NCI-H2196 treated with DMSO at 0.1 percent for 48 hours (cell line): Measurements from ENCODE around the gene POC1B.

Experiments
- DNase-seq: peaks from one replicate; lab custom pipeline; 2025; ENCODE audit not compliant: unreplicated experiment; lab: John Stamatoyannopoulos, UW

Gene POC1B

DNA sequence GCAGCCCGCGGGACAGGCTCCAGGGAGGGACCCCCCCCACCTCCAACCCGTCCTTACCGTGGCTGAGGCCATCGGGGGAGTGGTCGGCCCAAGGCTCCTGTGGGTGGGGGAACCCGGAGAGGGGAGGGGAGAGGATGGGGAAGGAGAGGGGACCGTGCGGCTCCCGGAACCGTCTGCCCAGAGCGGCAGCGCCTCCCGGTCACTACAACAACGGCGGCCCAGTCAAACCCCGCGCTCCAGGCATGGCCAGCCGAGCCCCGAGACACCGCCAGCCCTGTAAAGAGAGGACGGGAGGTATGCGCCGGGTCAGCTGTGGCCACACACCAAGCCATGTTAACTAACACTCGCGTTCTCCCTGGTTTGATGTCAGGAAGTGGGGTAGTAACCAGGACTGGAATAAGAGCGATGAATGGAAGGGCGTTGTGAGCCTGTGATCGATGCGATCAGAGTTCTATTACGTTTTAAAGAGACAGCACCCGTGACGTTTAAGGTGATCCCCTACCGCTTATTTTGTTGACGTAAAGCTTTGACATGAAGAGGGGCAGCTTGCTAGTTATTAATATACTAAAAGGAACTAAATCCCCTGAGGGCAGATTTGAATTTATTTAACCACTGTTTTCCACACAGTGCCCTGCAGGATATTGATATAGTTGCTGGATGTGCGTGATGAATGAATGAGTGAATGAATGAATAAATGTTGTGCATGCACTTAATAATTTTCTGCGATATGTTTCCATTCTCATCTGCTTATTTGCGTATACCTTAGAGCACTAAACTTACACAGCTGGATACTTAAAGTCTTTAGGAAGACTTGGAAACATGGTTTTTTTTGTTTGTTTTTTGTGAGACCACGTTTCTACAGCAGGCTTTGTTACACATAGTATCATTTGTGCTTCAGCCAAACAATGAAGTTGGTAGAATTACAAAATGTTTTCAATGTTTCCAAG lies at the start of gene POC1B:
TSS of gene POC1B (minus strand) at position 224 of the 947 bp plus-strand sequence. CDS start at position 72, 152 bp downstream.
- DNase-seq, result peak; percentile 76

DNA sequence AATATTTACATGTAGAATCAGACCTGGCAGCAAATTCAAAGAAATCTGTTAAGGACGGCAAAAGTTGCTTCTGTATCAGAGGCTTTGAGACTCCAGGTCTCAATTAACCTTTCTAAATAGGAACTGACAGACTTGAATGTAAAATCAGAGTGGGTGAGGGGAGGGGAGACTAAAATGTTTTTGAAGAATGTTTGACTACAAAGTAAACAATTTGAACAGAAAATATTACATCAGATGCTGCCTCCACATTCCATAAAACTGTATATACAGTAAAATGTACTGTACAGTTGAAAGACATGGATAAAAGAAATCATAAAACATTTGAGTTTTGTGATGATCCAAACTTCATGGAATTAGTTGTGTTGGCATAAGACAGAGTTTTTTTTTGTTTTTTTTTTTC lies 49.5 kb upstream of the POC1B start:
- no peak for DNase-seq

DNA sequence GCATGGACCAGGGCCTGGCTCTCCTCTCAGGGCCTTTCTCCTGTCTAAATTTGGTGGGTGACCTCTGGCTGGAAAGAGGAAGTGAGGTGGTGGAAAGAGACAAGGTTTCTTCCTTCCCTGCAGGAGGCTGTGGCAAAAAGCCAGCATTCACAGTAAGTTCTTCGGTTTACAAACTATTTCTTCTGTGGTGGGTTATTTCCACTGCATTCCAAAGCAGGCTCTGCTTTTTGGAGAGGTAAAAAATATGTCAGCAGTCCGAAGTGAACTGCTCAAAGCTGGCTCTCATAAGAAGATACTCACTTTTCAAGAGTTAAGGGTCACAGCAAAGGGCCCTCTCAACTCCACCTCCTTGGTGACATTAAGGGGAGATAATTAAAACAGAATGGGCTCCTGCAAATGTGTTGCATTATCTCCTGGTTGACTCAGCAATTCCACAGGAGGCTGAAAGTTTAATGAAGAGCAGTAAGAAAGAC lies 48.9 kb upstream of the POC1B start:
- DNase-seq, result no peak

- DNase-seq, result no peak
Observed at GRCh38 chr12:89573051-89573810, 47.4 kb upstream of the POC1B start.

DNA sequence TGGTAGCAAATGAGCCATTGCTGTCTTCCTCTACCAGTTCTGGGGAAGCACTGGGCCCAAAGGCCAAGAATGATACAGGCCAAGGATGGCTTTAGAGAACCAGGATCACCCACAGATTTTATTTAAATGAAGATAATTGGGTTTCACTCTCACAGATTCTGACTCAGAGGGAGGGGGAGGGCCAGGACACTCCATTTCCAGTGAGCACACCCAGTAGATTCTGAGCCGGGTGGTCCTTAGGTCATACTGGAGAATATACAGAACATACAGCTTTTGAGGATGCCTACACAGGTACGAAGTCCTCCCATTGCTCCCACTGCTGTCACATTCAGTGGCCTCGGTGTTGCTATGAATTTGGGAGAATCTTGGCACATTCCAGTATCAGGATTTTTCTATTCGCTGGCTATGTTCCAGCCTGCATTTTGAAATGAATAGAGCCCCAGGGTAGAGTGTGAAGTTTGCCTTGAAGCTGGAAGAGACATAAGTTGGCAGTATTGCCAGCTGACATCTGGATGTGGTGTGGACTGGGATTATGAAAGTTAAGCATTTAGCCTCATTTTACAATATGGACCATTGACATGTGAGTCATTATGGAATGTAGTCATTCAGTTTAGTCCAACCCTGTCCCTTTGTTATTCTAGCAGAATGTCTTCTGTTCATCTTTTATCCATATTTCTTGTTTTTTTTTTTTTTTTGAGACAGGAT lies 45.8 kb upstream of the POC1B start:
- DNase-seq, result no peak

GRCh38 chr12:89568484-89568883 lies 42.6 kb upstream of the POC1B start:
- no peak for DNase-seq

DNA sequence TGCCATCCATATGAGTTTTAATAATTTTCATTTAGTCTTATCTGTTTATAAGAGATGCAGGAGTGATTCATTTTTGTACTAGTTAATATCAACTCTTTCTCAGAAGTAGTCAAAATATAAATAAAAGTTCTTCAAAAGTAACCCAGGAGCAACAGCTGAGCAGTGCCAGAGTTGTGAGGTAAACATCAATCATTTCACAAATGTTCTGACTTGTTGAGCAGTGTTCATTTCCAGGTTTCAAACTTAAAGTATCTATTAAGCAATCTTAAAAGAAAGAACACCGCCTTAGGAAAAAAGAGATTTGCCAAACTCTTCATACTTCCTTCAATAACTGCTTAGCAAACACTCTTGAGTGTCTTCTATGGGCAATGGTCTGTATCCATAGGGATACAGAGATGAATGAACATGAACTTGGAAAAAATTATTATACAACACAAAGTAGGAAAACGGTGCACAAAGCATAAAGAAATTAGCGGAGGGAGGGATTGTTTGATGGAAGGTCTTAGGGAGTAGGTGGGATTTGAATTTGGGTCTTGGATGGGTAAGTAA lies 41.9 kb upstream of the POC1B start:
- DNase-seq, result no peak

DNA sequence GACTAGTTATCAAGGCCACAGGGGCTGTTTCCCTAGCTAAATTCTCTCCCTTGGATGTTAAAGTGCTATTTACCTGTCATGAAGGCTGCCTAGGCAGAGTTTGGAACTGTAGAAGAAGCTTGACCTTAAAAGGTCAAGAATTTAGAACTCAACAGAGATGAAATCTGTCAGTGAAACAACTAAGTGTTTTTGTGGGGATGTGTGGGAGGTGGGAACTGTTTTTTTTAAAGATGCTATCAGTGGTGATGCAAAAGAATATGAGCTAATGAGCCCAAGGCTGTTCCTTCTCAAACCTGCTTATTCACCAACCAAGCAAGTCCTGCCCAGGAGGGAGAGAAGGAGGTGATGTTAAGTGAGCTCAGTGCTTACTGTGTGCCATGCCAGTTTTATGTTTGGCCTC lies 40.8 kb upstream of the POC1B start:
- no peak for DNase-seq

- no peak for DNase-seq
Observed at GRCh38 chr12:89565002-89565401, 39.2 kb upstream of the POC1B start.

DNA sequence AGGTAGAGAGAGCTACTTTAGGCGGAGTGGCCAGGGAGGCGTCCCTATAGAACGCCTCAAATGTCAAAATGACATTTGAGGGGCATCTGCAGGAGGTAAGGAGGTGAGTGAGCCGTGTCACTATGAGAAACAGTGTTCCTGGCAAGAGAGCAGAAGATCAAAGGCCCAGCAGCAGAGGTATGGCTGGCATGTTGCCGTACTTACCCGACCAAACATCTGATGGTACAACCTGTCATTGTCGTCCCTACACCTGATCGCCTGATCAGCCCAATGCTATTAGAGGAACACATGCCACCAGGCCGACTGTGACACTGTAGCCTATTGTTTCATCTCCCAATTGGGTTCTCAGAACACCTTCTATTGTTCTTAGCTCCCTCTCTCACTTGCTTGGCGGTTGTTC lies 33.9 kb upstream of the POC1B start:
- no peak for DNase-seq

GRCh38 chr12:89556976-89557375 lies 31.1 kb upstream of the POC1B start:
- no peak for DNase-seq

DNA sequence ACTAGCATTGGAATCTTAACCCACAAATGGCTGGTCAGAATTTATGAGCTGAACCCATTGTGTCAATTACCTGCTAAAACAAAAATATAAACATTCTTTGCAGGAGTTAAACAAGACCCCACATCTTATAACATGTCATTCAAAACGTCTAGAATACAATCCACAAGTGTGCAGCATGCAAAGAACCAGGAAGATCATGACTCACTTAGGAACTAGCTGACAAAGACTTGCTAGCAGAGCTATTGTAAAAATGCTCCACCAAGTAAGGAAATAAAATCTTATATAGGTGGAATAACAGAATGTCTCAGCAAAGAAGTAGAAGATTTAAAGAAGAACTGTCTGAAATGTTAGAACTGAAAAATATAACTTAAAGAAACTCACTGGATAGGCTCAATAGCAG lies 26.5 kb upstream of the POC1B start:
- no peak for DNase-seq

DNA sequence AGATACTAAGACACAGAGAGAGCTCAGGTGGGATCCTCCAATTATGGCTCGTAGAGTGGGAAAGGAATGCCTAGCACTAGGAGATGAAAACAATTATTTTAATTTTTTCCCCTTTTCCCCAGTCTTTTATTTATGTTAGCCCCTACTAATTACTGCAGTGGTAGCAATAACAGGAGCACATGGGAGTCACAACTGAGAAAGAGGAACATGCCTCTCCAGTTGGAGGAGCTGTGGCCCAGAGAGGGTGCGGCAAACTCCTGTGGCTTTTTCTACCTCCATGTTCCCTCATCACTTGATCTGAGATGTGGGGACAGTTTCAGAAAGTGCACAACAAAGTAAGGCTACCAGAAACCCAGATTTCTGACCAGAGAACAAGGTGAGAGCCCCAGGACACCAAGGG lies 25.9 kb upstream of the POC1B start:
- DNase-seq, result no peak

GRCh38 chr12:89547101-89547500 lies 21.3 kb upstream of the POC1B start:
- DNase-seq, result no peak

DNA sequence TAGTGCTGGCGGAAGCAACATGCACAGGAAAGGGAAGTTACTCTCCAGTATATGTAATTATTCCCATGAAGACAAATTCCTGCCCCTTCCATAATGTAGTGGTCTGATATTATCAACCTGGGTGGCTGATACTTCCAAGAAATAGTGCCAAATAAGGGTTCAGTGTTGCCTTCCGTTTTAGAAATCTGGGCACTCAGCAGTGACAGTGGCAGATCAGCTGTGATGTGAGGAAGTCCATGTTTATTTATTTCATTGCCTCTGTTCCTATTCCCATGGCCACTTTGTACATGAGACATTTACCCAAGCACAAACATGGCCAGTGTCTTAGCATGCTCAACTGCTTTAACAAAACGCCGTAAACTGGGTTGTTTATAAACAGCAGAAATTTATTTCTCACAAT lies 20.3 kb upstream of the POC1B start:
- DNase-seq, result no peak

- DNase-seq, result peak; percentile 79
Observed at GRCh38 chr12:89544681-89545184, 18.9 kb upstream of the POC1B start.

- DNase-seq, result no peak
Observed at GRCh38 chr12:89544022-89544421, 18.2 kb upstream of the POC1B start.

DNA sequence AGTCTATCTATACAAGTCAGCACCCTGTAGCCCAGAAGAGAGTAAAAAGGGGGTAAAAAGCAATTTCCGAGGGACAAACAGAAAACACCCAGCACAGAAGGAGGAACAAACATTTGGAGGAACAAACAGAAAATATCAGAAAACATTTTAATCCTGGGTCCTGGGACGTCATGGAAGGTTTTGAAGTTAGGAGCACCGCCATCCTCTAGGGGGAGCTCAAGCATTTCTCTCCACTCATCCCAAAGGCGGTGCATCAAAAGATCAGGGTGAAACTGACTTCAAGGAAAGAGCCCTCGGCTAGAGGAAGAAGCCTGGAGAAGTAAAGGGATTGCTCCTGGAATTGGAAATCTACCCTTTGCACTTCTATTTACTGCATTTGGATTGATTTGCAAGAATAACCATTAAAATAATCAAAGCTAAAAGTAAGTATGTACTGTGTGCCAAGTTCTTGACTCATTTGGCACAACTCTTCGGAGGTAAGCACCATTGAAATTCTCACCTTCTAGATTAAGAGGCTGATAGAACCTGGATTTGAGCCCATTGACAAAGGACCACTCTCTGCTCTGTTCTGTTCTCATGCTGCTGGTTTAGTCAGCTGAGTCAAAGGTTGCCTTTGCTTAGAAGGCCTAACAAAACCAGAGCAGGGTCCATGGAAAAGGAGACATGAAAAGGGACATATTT lies 17.2 kb upstream of the POC1B start:
- DNase-seq, result peak; percentile 61

GRCh38 chr12:89542236-89542635 lies 16.4 kb upstream of the POC1B start:
- DNase-seq, result no peak

- no peak for DNase-seq
Observed at GRCh38 chr12:89540586-89540985, 14.7 kb upstream of the POC1B start.
